GM21367 (cell line): Measurements from ENCODE around the gene AFAP1.
"Not testable (repeated sequence)": the region's sequence is repeated elsewhere in the genome, so short reads cannot be mapped to it uniquely, and the experiment has no call there.

Experiments
- ATAC-seq: cut with Tn5 transposase; IDR thresholded peaks from one replicate; pipeline ENCODE4 v1.9.1; 2021; ENCODE audit not compliant: unreplicated experiment

Gene AFAP1

DNA sequence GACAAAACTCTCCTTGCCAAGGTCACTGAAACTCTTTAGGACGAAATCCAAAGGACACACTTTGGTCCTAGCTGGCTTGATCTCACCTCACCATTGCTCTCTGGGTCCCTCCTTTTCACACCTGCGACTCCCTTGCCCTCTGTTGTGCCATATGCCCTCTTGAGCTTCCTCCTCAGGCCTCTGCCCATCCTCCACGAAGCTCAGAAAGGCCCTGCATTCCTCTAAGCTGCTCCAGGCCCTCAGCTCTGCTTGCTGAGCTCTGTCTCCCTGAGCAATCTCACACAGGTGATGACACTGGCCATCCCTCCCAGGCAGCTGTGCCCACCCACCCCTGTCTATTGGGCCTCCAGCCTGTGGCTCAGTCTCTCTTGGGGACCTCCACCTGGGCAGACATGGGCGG, 10.1 kb upstream of the AFAP1 start:
- no peak for ATAC-seq

DNA sequence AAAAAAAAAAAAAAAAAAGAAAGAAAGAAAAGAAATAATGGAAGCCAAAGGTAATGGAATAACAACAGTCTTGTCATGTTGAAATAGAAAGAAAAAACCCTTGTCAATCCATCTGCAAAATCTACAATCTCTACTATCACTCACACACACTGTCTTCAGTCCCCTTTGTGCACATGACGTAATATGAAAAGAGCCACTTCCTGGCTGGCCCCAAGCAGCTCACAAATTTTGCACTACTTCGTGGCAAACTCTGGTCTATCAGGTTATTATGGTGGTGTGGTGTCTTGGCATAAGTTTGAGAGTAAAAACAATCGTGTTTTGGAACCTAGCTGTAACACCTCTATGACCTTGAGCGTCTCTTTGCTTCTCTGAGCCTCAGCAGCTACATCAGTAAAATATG, 8.3 kb upstream of the AFAP1 start:
- ATAC-seq, result no peak

DNA sequence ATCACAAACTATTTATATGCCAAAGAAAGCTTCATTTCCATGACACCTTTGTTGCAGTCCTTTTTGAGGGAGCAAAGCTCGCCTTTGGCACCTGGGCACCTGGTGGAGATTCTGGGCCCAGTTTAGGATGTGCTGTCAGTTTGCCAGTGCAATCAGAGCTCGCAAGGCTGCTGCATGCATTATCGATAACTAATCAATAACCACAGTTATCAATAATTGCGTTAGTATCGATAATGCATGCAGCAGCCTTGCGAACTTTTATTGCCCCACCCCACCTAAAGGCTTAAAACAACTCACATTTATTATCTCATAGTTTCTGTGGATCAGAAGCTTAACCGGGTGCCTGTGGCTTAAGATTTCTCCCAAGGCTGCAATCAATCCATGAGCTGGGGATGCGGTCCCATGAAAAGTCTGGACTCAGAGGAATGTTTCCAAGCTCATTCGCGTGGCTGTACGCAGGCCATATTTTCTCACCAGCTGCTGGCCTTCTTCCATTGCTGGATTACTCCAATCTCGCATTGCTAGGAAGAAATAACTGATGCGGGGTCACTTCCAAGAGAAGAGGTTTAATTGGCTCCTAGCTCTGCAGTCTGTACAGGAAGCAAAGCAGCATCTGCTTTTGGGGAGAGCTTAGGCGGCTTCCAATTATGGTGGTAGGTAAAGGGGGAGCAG, 6.2 kb upstream of the AFAP1 start:
- no peak for ATAC-seq

- no peak for ATAC-seq
Observed at GRCh38 chr4:7944599-7945220, 5.0 kb upstream of the AFAP1 start.

DNA sequence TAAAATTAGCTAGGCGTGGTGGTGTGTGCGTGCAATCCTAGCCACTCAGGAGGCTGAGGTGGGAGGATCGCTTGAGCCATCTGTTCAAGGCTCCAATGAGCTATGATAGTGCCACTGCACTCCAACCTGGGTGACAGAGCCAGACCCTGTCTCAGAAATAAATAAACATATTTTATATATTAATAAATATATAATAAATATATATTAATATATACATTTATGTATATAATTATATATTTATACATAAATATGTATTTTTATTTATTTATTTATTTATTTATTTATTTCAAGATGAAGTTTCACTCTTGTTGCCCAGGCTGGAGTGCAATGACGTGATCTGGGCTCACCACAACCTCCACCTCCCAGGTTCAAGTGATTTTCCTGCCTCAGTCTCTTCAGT, 4.0 kb upstream of the AFAP1 start:
- not testable (repeated sequence) for ATAC-seq

GRCh38 chr4:7943211-7943610, 3.5 kb upstream of the AFAP1 start:
- ATAC-seq, result no peak

- ATAC-seq, result no peak
Observed at GRCh38 chr4:7941965-7942496, 2.4 kb upstream of the AFAP1 start.

DNA sequence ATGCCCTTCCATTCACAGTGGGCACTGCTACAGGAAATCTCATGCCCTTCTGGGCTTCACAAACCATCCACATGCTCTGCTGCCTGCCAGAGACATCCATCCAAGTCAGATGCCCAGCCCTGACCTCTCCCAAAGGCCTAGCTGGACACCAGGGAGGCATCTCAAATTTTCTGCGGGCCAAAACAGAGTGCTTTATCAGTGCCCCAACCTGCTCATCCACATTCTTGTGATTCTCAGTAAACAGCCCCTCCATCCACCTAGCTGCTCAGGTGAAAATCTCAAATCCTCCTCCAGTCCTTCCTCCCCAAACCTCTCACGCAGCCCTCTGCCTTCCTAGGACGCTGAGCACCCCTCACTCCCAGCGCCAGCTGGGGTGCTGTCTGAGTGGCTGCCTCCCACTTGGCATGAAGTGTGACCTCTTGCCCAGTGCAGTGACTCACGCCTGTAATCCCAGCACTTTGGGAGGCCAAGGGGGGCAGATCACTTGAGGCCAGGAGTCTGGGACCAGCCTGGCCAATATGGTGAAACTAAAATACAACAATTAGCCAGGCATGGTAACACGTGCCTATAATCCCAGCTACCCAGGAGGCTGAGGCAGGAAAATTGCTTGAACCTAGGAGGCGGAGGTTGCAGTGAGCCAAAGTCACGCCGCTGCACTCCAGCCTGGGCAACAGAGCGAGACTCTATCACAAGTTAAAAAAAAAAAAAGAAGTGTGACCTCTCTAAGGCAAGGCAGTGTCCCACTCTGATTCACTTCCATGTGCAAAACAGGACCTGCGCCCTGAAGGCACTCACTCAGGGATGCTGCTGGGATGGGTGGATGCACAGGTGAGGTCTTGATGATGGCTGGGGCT, 1.7 kb upstream of the AFAP1 start:
- no peak for ATAC-seq

DNA sequence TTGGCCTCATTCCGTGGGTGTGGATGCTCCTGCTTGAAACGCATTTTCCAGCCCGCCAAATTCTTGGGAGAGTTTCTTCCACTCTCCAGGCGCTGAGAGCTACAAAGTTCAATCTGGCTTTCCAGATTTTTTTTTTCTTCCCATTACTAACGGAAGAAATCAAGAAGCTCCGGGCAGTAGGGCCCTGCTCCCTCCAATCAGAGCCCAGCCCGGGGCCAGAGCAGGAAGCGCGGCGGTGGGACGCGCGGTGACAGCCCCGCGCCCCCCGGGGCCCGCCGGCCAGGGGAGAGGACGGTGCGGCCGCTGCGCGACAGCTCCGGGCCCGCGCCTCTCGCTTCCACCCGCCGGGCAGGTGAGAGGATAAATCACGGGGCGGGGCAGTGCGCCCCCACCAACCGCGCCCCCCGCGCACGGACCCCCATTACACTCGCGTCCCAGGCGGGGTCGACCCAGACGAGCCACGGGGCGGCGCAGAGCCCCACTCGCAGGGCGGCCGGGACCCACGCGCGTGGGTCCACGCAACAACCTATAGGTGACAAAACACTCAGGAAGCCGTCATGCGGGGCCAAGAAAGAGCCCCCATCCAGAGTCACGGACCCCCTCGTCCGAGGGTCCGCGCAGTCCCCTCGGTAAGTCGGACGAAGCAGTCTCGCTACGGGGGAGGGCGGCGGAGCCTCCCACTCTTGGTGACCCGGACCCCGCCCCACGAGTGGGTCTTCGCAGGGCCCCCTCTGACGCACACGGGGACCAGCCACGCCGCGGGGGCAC, 868 bp downstream of the AFAP1 start:
- ATAC-seq, result no peak

DNA sequence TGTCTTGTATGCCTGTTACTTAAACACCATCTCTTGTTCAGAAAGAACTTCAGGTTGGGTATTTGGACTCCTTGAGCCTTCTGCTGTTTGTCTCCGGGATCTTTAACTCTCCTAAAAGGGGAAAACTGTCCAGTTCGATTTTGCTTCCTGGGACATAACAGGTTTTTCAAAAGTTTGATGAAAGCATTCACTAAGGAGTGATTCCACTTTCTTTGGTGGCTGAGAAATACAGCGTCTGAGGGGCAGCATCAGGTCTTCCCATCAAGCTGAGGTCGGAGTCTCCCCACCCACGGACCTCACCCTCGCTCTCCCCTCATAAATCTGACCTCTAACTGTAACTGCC, 1.4 kb downstream of the AFAP1 start:
- ATAC-seq, result no peak

GRCh38 chr4:7937006-7937405, 2.7 kb downstream of the AFAP1 start:
- ATAC-seq, result no peak

- ATAC-seq, result no peak
Observed at GRCh38 chr4:7933651-7934510, 5.8 kb downstream of the AFAP1 start.

GRCh38 chr4:7932287-7932686, 7.4 kb downstream of the AFAP1 start:
- no peak for ATAC-seq

DNA sequence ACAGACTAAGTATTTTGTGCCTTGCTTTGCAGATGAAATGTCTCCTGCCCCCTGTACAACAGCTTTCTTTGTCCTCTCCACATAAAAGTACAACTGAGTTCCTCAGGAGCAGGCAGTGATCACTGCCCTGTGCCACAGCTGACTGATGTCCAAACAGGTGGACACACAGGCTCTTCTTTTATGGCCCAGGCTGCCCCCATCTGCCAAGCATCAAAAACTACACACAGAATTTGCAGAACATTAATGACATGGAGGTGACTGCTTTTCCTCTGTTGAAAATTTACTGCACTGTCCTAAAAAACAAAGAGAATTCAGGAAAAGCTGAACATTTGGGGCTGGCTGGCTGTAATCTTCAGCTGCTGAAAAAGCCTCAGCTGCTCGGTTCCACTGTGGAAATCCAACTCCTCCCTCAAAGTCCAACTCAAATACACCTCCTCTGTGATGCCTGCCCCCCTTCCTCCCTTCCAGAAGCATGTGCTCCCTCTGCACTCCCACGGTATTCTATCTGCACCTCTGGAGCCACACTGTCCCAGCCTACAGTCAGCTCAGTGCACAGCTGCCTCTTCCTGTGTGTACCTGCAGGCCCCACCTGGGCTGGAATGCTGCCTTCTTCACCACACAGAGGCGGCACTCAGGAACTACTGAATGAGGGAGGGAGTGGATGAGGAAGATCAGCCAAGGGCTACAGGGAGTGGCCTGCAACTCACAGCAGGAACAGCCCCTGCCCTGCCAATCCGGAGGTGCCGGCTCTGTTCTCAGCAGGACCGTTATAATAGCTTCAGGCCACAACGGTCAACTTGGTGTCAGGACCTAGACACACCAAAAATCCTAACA, 10.3 kb downstream of the AFAP1 start:
- no peak for ATAC-seq

GRCh38 chr4:7928711-7929110, 10.9 kb downstream of the AFAP1 start:
- no peak for ATAC-seq

DNA sequence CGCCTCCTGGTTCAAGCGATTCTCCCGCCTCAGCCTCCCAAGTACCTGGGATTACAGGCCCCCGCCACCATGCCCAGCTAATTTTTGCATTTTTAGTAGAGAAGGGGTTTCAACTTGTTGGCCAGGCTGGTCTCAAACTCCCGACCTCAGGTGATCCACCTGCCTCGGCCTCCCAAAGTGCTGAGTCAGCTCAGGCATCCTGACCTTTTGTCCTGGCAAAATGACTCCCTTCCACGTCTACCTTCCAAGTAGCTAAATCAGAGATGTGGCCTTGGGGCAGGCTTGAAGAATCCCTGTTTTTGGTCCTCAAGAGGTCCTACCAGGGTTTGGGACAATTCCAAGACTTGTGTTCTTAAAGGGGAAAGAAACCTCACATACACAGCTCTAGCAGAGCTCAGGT, 12.8 kb downstream of the AFAP1 start:
- no peak for ATAC-seq

DNA sequence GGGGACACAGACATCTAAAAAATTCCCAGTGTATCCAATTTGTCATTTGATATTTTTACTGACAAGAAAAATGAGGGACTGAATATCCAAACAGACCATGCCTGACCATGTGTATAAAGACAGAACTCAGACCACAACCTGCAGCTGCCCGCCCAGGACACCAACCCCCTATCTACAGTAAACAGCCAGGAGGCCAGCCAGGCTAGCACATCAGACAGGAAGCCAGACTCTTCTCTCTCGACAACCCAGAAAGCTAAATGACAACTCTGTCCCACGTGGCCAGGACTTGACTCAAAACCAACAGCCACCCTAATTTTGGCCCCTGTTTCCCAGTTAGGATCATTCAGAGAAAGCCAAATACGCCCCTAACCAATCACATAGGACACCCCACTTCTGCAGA, 15.1 kb downstream of the AFAP1 start:
- ATAC-seq, result no peak

GRCh38 chr4:7924163-7924562, 15.5 kb downstream of the AFAP1 start:
- ATAC-seq, result no peak

DNA sequence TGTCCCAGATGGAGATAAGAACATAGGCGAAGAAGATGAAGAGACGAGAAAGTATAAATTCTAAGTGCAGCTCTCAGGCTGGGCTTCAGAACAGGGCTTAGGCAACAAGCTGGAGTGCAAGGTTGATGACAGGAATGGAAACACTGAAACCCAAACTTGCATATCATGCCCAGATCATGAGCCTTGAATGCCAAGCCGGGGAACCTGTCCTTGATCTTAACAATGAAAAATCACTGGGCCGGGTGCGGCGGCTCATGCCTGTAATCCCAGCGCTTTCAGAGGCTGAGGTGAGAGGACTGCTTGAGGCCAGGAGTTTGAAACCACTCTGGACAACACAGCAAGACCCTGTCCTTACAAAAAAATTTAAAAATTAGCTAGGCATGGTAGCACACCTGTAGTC, 17.2 kb downstream of the AFAP1 start:
- ATAC-seq, result no peak
